NCI-H2107 treated with DMSO at 0.1 percent for 48 hours (cell line): ENCODE data around the gene DCN.

Experiments used
- DNase-seq: peaks from one replicate; lab custom pipeline; 2025; ENCODE audit not compliant: unreplicated experiment; lab: John Stamatoyannopoulos, UW

DCN gene

GRCh38 chr12:91104812-91105466 lies 77.7 kb downstream of the DCN start:
- no peak for DNase-seq

GRCh38 chr12:91103624-91104023 lies 79.0 kb downstream of the DCN start:
- no peak for DNase-seq

GRCh38 chr12:91103101-91103500 lies 79.5 kb downstream of the DCN start:
- DNase-seq, result no peak

DNA sequence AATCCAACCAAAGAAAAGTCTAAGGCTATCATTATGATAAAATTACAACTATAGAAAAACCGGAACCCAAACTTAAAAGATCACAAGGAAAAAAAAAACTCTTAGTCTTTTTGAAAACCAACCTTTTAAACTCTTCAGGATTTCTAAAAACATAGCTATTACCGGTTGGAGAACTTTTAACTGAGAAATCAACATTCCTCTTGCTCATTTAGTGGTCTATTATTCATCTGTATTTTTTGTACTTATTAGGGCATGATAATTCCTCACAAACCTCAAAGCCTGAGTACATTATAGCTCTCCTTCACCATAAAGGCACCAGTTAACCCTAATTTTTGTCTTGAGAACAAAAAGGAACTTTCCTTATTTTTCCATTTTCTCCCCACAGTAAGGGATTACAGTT lies 81.7 kb downstream of the DCN start:
- no peak for DNase-seq

GRCh38 chr12:91099836-91100235 lies 82.8 kb downstream of the DCN start:
- no peak for DNase-seq

DNA sequence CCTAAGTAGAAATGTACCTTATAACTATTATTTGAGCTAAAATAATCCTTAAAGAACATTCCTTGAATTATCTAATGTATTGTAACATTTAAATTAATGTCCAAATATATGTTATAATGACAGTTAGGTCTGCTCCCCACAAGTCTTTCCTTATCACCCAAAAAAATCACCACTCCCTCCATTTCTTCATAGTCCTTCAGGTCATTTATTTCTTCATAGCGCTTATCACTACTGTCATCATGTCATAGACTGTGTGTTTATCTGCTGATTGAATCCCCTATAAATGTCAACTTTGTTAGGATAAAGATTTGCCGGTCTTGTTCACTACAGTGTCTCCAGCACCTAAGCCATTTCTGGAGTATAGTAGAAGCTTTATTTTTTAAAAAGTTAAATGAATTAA lies 83.3 kb downstream of the DCN start:
- DNase-seq, result no peak

DNA sequence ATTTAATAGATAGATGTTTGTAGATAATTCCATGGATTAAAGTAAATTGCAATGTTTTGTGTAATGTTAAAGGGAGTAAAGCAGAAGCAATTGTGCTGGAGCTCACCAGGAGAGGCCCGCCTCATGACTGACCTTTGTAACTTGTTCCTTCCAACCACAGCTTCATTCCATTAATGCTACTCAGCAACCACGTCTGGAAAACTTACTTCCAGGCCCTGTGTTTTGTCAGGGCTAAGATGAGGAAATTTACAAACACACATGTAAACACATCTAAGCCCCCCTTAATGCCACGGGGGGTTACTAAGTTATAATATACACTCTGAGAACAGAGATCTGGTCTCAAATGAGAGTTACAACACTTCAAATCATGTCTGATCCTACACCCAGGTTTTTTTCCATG lies 83.7 kb downstream of the DCN start:
- DNase-seq, result no peak

DNA sequence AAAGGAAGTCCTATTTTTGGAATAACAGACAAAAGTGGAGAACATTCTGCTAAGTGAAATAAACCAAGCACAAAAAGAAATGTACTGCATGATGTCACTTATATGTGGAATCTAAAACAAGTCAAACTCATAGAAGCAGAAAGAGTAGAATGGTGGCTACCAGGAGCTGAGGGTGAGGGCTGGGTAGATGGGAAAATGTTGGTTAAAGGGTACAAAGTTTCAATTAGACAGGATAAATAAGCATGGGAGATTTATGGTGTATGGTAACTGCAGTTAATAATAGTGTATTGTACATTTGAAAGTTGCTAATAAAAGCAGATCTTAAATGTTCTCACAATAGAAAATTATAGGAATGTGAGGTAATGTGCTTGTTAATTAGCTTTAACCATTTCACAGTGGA lies 84.2 kb downstream of the DCN start:
- no peak for DNase-seq

- DNase-seq, result no peak
These were observed 87.7 kb downstream of the DCN start for GRCh38 chr12:91094957-91095356.

DNA sequence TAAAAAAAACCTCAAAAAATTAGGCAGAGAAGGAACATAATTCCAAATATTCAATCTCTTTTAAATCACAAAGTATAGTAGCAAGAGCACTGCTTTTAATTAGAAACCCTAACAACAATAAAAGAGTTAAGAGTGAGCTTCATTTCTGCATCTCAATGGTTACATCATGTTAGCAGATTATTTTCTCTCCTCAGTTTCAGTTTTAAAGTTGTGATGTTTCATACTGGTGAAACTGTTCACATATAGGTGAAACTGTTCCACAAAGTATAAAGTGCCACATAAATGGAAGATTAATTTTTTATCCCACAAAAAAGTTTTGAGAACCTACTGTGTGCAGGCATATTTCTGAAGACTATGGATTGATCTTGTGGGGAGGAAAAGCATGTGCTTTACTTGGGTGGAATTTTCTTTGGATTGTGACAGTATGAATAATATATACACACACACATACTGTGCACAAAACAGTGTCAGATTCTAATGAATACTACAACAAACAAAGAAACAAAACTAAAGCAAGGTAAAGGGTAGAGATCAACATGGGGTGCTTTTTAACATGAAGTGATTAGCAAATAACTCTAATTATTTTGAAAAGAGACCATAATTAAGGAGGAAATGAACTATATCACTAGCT lies 88.5 kb downstream of the DCN start:
- DNase-seq, result no peak

- no peak for DNase-seq
These were observed 89.3 kb downstream of the DCN start for GRCh38 chr12:91093341-91093740.

- DNase-seq, result no peak
These were observed 90.5 kb downstream of the DCN start for GRCh38 chr12:91091916-91092715.
